HG03442 (cell line): ENCODE results near the gene WDR90.
"Not testable (repeated sequence)": the region's sequence is repeated elsewhere in the genome, so short reads cannot be mapped to it uniquely, and the experiment has no call there.

ENCODE experiments used
- ATAC-seq: cut with Tn5 transposase; IDR thresholded peaks from one replicate; pipeline ENCODE4 v1.9.1; 2021; ENCODE audit warnings: mild to moderate bottlenecking, moderate library complexity; ENCODE audit not compliant: unreplicated experiment

Gene WDR90

GRCh38 chr16:684961-685696 lies 36.0 kb downstream of the WDR90 start:
- no peak for ATAC-seq

- ATAC-seq = no peak
Observed at GRCh38 chr16:685967-686366, 36.8 kb downstream of the WDR90 start.

DNA sequence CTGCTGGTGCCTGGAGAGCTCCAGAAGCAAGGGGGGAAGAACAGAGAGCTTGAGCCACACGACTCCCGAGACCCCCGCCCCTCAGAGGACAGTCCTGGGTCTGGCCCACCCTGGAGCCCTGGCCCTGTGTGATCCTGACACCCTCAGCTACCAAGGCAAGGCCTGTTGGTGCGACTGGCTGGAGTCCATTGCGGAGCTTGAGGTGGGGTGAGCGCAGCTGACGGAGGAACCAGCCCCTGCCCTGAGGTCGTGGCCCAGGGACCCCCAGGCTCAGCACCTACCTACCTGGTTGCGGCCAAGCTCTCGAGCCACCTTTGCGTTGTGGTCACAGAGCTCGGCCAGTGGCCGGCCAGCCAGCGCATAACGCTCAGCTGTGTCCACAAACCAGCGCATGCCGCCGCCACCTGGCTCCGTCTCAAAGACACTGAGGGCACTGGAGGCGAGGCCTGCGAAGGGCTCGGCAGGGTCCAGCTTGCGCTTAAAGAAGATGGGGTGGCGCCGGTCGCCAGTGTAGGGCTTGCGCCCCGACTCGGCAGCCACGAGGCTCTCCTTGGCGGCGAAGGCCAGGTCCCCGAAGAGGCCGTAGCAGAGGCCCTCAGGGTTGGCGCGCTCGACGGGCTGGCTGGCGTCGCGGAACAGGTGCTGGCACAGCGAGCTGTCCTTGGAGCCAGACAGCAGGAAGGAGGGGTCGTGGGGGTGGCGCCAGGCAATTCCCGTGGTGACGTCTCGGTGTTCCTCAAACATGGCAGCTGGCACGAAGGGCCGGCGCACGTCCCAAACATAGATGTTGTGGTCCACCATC lies 37.5 kb downstream of the WDR90 start:
- no peak for ATAC-seq

DNA sequence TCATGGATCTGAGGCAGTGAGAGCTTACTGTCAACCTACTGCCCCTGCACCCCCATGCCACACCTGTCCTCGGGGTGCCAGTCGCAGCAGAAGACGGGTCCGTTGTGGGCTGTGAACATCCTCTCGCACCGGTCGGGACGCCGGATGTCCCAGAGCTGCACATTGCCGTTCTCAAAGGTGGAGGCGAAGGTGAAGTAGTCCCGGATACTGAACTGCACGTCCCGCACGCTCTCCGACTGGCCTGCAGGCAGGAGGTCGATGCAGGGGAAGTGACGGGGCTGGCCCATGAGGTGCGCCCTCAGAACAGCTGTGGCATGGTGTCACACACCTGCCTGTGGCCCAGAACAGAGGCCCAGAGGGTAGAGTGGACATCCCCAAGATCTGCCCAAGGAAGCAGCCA lies 38.3 kb downstream of the WDR90 start:
- ATAC-seq = no peak

GRCh38 chr16:689175-689897 lies 40.2 kb downstream of the WDR90 start:
- no peak for ATAC-seq

DNA sequence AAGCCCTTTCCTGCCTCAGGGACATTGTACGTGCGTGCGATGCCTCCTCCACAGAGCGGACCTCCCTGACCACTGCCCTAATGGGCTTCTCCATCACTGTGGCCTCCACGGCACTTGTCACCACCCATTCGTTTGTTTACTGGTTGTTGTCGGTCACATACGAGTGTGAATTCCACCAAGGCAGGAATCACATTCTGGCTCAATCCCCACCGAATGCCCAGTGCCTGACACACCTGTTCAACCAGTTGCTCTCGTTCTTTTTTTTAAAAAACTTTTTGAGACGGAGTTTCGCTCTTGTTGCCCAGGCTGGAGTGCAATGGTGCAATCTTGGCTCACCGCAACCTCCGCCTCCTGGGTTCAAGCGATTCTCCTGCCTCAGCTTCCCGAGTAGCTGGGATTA lies 42.1 kb downstream of the WDR90 start:
- ATAC-seq = not testable (repeated sequence)

GRCh38 chr16:692356-693108 lies 43.4 kb downstream of the WDR90 start:
- no peak for ATAC-seq

DNA sequence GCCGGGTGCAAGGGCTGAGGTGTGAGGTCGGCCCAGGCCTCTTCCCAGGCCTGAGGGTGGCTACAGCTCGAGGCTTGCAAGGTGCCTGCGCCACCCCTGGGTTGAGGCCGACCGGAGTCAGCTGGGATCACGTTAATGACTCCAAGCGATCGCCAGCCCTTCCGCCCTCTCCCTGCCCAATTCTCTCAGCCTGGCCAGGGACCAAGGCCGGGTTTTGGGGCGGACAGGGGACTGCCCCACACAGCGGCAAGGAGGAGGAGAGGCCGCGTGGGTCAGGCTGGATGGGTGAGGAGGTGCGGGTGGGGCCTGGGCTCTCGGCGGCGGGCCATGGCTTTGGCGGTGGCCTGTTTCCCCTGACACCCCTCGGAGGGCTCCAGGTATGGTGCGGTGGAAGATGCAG lies 44.2 kb downstream of the WDR90 start:
- ATAC-seq = no peak

DNA sequence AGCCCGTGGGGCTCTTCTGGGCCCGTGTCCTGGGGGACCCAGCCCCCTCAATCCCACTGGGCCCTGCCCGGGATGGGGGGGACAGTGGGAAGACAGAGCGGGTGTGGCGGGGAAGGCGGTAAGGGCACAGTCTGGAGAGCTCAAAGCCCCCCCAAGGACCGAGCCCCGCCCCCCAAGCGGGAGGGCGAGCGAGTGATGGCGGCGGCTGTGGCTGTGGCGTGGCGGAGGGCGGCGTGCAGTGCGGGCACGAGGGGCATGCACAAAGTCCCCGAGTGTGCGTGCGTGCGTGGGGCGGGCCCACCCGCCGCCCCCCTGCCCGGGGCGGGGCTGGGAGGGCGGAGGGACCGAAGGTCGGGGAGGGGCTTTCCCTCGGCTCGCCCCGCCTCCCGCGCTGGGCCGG lies 44.6 kb downstream of the WDR90 start:
- no peak for ATAC-seq

GRCh38 chr16:694187-694862 lies 45.2 kb downstream of the WDR90 start:
- no peak for ATAC-seq

- no peak for ATAC-seq
Observed at GRCh38 chr16:694863-695354, 45.7 kb downstream of the WDR90 start.

- peak; percentile 44 for ATAC-seq
Observed at GRCh38 chr16:695355-696089, 46.4 kb downstream of the WDR90 start.

GRCh38 chr16:698911-699671 lies 49.9 kb downstream of the WDR90 start:
- no peak for ATAC-seq

DNA sequence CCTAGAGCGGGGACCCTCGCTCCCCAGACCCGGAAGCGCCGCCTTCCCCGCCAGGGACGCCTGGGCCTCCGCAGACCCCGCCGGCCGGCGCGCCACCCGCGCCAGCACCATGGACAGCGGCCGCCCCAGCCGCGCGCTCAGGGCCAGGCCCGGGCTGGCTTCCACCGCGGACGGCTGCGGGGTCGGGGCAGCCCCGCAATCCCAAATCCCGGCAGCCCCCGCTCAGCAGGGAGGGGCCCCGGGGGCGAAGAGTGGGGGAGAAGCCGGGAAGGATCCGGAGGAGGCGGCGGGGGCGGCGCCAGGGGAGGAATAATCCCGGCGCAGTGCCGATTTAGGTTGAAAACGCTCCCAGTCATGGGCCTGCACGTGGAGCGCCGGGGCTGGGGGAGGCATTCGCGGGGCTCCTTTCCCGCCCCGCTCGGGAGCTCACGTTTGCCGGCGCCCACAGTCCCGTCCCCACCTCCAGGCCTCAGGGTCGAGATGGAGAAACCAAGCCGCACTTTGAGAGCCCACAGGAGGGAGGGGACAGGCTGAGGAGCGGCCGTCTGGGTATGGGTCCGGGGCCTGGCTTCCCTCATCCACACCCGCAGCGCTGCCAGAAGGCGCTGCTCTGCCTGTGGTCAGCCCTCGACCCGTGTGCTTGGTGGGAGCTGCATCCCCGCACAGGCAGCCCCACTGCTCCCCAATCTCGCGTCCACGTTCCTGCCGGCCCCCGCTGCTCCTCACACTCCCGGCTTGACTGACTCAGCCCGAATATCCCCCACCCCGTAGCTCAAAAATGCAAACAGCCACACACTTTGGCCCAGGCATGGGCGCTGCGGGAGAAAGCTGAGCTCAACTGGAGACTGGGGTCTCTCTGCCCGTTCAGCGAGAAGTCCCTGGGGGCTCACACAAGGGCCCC lies 51.8 kb downstream of the WDR90 start:
- no peak for ATAC-seq

GRCh38 chr16:702341-702740 lies 53.2 kb downstream of the WDR90 start:
- no peak for ATAC-seq

- ATAC-seq = no peak
Observed at GRCh38 chr16:703406-703805, 54.2 kb downstream of the WDR90 start.

GRCh38 chr16:704047-704446 lies 54.9 kb downstream of the WDR90 start:
- ATAC-seq = no peak
